Endometrial microvascular endothelial cells (primary cell): ENCODE results near the gene KCNQ1. TPM values are rescaled to one million over a fixed set of nuclear protein-coding genes. Genes with fewer than 3 reads are reported as not detected.

Experiments used
- in situ Hi-C: cut with HindIII; loops from 2 replicates; pipeline ENCODE4 v1.10.0; 2017; ENCODE audit warnings: low sequenced_read_pairs, low pct_unique_long_range_greater_than_20kb; ENCODE audit errors: inconsistent ontology term
- total RNA-seq: library from RNA; depleted of rRNA; stranded (reverse); fragments of >200 nt; gene quantifications from one replicate; pipeline ENCODE4 v1.2.3, GENCODE V29; 2015; ENCODE audit errors: inconsistent ontology term

Gene KCNQ1
- total RNA-seq, 1 donor from 2014 or later: not detected

- in situ Hi-C loops: no loop called here
Observed at GRCh38 chr11:2436013-2436520, 8.7 kb upstream of the KCNQ1 start.

DNA sequence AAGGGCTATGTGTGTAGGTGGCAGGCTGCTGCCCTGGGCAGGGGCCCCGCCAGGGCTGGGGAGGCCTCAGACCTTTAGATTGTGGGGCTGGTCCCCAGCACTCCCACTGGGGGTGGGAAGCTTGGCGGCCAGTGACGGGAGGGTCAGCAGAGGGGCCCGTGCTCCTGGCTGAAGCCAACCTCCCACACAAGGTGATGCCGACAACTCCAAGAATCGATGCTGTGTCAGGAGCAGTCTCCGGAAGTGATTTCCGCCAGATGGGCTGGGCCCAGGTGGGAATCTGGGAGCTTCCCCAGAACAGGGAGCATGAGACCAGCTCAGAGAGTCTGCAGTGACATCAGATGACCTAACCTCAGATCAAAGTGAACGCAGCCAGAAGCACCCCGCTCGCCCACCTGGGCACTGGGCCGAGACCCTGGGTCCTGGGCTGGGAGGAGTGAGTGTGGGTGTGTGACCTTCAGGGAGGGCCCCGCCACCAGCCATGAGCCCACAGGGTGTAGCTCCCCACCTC lies 8.2 kb upstream of the KCNQ1 start:
- in situ Hi-C loops: no loop called here

DNA sequence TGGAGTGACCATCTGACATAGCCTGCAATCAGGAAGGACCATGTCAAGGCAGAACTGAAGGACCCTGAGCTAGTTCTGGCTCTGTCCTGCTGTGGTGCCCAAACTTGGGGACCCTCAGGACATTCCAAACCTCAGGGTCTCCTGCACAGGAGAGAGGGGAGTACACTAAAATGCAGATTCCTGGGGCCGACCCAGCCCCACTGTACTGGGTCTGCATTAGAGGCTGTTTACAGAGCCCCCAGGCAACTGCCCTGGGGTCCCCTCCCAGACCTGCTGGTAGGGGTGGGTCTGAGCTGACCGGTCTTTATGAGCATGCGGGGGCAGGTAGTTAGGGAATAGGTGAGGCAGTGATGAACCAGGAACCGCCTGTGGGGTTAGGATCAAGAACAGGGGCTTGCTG lies 7.3 kb upstream of the KCNQ1 start:
- in situ Hi-C loops: no loop called here

- in situ Hi-C loops: no loop called here
Observed at GRCh38 chr11:2439820-2440219, 5.0 kb upstream of the KCNQ1 start.

GRCh38 chr11:2440646-2441045 lies 4.2 kb upstream of the KCNQ1 start:
- in situ Hi-C loops: no loop called here

DNA sequence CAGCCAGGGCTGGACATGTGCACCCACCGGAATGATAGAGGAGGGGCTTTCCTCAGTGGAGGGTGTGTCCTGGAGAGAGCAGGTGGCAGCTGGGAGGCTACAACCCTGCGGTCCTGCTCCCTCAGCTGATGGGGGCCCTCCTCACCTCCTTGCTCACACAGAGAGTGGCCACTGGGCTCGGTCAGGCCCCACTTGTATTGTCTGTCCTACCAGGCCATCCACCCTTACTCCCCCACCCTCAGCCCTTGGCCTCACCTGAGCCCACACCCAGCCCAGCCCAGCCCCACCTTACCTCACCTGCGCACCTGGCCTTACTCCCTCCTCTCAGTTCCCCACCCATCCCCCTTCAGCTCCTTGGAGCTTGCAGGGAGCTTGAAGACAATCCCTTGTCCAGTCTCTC lies 3.6 kb upstream of the KCNQ1 start:
- in situ Hi-C loops: no loop called here

- in situ Hi-C loops: no loop called here
Observed at GRCh38 chr11:2442589-2442988, 2.2 kb upstream of the KCNQ1 start.

DNA sequence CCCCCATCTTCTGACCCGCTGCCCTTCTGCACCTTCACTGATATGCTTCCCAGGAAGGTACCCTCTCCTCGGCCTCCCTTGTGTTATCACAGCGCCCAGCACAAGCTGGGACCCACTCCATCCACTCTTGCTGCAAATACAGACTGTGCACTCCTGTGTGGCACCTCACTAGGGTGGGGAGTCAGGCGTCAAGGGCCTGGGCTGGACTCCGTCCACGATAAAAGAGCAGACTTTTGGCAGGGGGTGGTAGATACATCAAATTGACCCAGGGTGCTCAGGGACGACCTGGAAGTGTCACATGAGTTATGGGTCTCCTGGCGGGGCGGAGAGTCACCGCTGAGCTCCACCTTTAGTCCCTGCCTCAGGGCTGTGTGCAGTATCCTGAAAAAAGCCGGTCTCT lies 1.4 kb upstream of the KCNQ1 start:
- in situ Hi-C loops: no loop called here

DNA sequence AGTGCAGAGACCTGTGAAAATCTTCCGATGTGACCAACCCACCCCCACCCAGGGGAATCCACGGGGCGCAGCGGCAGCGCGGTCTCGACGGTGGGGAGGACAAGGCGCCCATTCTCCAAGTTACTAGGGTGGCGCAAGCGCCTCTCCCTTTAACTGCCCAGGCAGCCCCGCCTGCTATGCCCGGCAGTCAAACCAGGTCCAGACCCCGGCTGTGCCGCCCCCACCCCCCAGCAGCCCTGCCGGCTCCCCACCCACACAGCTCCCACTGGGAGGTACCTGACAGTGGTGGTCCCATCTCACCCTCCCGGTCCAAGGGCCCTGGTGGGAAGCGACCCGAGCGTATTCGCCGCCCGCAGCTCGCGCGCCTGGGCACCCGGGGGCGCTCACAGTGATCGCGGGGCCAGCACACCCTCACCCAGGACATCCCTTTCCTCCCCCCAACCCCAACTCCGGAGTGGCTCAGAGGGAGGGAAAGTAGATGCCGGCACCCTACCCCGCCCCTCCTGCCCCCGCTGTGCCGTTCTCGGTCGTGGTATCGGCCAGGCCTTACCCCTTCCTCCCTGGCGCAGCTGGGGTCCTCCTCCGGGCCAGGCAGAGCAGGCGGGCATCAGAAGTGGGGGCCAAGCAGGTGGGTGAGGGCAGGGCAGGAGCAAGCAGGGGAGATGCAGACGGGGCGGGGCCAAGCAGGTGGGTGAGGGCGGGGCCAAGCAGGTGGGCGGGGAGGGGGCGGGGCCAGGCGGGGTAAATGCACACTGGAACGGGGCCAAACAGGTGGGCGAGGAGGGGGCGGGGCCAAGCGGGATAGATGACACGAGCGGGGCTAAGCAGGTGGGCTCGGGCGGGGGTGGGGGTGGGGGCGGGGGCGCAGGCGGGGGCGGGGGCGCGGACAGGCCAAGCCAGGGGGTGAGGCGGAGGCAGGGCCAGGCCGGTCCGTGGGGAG lies 657 bp upstream of the KCNQ1 start, which contains the start of gene TRPM5:
TSS of gene TRPM5 (minus strand) at position 634 of the 940 bp plus-strand sequence. CDS start 21,478 bp downstream, outside the sequence.
- in situ Hi-C loops: no loop called here

DNA sequence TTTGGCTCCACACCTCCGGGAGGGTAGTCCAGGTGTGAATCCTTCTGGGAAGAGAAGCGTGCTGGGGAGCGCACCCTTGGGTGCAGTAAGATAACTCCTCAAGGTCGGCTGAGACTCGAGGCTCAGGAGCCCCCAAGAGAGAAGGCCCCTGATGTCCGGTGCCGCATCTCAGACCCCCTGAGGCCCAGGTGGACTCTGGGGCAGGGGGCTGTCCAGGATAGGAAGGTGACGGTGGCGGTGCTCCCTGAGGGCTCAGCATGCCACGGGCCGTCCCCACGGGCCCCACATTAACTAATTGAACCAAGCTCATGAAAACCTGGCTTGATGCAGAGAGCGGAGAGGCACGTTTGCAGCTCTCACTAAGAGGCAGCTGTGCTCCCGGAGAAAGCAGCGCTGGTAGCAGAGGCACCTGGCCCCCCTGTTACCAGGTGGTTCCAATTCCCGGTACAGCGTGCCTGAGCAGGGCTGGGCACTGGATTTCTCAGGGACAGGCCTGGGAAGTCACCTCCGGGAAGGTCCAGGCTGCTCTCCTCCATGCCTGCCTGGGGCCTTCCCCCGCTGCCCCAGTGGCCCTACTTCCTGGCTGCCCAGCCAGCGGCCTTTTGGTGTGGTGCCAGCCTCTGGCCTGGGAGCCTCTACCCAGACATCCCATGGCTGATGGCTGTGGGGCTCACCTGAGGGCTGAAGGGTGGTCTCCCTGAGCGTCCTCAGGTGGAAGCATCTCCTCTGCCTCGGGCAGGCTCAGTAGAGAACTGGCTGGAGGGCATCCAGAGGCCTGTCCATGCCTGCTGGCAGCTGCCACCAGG lies 1.1 kb downstream of the KCNQ1 start:
- in situ Hi-C loops: no loop called here

GRCh38 chr11:2446590-2447252 lies 1.9 kb downstream of the KCNQ1 start:
- in situ Hi-C loops: no loop called here

DNA sequence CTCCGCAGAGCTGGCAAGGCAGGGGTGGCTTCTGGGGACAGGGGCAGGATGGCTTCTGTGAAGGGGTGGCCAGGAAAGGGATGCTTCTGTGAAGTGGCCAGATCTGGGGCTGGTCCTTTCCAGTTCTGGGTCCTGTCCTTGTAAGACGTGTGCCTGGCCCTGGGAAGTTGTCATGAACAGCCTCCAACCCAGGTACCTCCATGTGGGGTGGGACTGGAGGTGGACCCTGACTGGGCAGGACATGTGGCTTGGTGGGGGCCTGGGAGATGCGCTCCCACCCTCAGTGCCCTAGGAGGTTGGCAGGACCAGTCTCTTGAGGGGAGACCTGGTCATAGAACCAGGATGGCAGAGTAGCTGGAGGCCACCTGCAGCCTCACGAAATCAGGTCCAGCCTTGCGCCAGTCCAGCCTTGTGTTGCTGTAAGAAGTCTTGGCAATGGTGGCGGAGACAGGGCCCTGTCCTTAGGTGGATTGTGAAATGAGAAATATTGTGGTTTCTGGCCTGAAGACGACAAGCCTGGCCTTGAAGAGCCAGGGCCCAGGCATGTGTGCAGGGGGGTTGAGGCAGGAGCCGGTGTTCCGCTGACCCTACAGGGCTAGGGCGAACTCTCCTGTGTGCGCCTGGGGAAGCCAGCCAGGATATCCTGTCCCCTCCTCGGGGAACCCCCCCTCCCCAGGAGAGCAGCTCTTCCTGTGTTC lies 2.6 kb downstream of the KCNQ1 start:
- in situ Hi-C loops: no loop called here

DNA sequence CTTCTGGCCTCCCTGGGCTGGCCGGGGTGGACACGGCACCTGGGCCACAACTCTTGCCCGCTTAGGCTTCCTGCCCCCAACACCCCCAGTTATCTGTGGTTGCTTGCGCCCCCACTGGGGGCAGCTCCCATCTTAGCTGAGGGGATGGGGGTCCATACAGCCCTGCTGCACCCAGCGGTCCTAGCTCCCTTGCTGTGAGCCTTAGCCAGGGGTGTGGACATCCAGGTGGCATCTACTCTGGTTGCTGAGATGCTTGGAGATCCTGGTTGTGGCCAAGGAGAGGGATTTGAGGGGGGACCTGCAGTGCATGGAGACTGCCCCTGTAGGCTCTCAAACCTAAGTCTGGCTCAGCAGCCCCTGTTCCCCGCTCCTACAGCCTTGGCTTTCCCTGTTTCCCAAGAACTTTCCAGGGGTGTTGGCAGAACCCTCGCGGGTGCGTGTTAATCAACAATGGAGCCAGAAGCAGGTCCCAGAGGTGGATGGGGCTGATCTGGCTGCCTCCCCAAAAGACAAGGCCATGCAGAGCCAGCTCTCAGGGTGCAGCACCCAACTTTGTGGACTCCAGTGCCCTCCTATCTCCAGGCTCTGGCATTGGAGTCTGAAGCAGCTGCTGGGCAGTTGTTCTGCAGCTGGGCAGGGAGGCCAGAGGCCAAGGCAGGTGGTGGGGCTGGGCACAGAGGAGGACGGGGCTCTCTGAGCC lies 3.3 kb downstream of the KCNQ1 start:
- in situ Hi-C loops: no loop called here

GRCh38 chr11:2448661-2449547 lies 4.1 kb downstream of the KCNQ1 start:
- in situ Hi-C loops: no loop called here

DNA sequence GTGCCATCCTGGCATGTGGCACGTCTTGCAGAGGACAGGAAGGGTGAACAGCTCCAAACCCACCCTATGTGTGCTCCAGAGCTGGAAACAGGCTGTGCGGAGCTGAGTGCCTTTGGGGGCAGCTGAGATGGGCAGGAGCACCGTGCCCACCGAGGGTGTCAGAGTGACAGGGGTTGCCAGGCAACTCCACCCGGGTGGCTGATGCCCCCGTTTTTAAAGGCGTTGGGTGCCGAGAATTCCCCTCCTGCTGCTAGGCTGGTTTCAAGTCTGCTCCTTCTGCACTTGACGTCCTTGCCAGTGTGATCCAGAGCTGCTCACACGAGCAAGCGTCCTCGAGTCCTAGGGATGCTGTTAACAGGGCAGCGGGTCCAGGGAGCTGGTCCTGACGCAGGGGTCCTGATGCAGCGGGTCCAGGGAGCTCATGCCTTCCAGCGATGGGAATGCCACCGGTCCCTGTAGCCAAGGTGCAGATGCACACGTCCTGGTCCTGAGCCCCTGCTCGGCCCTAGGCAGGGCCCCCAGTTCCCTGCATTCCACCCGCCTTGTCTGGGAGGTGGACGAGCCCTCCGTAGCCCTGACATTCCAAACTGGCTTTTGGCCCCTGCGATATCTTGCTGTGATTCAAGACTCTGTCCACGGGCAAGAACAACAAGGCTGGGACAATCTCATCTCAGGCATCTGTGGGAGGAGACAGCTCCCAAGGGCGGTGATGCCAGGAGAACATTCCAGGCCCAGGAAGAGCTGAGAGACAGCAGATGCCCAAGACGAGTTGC lies 4.9 kb downstream of the KCNQ1 start:
- in situ Hi-C loops: no loop called here

DNA sequence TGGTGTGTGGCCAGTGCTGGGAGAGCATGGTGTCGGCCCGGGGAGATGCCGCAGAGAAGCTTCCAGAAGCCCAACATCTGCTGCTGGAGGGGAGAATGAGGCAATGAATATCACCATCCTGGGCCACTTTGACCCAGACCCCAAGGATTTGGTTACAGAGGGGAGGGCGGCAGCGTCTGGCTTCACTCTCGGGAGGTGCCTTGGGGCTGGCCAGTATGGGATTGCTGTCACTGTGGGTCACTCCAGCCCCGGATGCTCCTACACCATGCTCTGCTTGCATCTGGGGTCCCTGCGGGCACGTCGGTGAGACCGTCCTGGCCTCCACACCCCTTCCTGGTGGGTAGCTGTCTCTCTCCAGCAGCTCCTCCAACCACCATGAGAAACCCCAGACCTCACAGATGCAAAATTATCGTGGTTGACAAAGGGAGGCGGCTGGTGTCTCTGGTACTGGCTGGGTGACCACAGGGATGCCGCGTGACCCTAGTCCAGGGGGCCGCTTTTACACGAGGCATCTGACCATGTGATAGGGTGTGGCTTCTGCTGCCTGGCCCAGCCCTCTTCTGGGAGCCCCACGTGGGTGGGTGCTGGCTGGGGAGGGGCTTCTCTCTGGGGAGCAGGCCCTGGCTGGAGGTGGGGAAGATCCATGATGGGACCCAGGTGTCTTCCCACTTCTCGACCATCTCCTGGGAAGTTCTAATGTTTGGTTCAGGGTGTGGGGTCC lies 5.7 kb downstream of the KCNQ1 start:
- in situ Hi-C loops: no loop called here
